Caki2 (cell line): Measurements from ENCODE around the gene SPSB4. TPM values are rescaled to one million over a fixed set of nuclear protein-coding genes. Genes with fewer than 3 reads are reported as not detected.

Source experiments
- DNase-seq: peaks from one replicate; pipeline ENCODE4 v3.0.0-alpha.2; 2015; ENCODE audit warnings: low read depth
- in situ Hi-C: cut with HindIII; loops from 2 replicates; pipeline ENCODE4 v1.10.0; 2016; ENCODE audit warnings: low sequenced_read_pairs, low pct_unique_long_range_greater_than_20kb, mixed read lengths
- total RNA-seq: library from RNA; depleted of rRNA; stranded (reverse); fragments of >200 nt; shearing (Covaris generic); gene quantifications from 2 replicates; pipeline ENCODE4 v1.2.3, GENCODE V29; 2014; ENCODE audit warnings: low replicate concordance; rRNA removed

Gene SPSB4
- total RNA-seq, 1 experiment from 2014 or later: 0.37 TPM

DNA sequence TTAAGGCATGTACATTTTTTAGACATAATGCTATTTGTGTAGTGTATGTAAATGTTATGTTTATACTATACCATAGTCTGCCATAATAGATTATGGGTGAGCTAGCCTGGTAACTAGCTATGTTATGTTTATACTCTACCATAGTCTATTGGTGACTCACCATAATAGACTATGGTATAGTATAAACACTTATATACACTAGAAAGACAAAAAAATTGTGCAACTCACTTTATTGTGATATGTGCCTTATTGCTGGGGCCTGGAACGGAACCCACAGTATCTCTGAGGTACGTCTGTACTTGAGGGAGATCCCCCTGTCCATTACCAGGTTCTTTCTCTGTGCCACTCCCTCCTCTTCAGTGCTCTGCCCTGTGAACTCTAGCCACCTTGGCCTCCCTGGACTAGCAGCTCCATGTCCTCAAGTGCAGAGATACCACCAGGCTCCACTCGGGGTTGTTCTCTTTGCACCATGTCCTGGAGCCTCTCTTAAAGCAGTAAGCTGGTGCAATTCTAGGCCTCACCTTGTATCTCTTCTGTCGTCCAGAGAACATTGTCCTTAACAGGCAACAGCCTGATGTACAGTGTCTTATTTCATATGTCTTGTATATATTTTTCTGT, 119.6 kb downstream of the SPSB4 start:
- DNase-seq: no peak
- in situ Hi-C loops: no loop called here

DNA sequence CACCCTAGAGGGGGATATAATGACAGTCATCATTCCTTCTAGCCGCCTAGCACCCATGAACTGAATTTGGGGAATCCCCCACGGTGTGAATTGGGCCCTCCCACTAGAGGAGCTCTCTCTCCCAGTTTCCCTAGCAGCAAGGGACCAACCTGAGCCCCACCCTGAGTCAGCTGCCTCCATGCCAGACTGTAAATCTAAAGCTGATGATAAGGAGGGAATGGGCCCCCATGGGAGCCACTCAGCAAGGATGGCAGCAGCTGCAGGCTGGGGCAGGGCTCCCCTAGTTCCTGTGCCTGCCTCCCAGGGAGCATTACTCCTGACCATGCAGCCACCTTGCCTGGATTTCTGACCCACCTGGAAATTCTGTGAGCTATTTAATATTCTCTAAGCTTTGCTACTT, 123.5 kb downstream of the SPSB4 start:
- DNase-seq: no peak
- in situ Hi-C loops: no loop called here

DNA sequence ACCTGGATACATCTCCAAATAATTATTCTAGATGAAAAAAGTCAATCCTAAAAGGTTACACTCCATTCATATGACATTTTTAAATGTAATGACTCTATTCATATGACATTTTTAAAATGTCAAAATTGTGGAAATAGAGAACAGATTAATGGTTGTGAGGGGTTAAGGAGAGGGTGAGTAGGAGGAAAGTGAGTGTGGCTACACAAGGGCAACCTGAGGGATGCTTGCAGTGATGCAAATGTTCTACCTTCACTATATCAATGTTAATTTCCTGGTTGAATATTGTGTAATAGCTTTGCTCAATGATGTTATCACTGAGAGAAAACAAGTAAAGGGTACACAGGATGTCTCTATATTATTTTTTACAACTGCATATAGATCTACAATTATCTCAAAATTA, 125.6 kb downstream of the SPSB4 start:
- no peak for DNase-seq
- in situ Hi-C loops: no loop called here

DNA sequence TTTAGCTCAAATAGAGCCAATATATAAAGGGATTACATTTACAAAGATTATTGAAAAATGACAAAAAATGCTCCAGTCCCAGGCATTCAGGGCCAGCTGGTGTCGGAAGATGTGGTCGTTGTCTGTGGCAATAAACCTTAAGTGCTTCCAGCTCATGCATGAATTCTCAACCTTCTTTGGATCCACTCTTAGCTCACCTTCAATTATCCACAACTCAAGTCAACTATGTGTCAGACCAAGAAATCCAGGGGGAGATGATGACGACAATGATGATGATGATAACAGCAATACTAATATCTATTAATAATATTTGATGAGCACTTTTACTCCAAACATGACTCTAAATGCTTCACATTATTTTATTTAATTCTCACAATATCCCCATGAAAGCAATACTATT, 126.9 kb downstream of the SPSB4 start:
- in situ Hi-C loops: no loop called here
- DNase-seq: no peak

DNA sequence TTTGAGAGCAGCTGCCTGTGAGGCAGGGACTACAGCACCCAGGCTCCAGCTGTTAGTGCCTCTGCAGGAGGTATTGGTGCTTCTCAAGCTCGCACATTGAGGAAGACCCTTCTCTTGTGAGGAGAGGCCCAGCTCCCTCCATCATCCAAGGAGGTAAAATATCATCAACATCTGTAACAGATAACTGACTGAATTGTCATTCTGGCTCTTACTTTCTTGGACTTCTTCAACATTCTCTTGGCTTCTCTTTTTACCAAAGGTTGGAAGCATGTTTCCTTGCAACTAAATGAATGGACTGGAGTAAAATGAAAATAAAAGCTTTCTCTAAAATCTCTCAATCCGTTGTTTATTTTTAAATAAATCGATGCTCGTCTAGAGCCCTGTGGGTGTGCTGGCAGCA, 127.4 kb downstream of the SPSB4 start:
- DNase-seq: no peak
- in situ Hi-C loops: no loop called here

DNA sequence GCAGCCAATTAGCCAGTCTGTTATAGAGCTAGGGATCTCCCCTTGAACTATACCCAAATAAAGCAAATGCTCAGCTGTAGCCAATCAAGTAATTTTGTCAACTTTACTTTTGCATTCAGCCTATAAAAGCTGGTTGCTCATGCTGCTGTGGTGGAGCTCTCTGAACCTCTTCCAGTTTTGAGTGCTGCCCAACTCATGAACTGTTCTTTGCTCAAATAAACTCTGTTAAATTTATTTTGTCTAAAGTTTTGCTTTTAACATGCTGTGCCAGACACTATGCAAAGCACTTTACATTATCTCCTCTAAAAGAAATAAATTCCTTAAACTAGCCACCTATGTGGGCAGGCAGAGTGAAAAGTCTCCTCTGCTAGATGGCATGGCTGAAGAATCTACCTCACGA, 128.8 kb downstream of the SPSB4 start:
- no peak for DNase-seq
- in situ Hi-C loops: no loop called here

DNA sequence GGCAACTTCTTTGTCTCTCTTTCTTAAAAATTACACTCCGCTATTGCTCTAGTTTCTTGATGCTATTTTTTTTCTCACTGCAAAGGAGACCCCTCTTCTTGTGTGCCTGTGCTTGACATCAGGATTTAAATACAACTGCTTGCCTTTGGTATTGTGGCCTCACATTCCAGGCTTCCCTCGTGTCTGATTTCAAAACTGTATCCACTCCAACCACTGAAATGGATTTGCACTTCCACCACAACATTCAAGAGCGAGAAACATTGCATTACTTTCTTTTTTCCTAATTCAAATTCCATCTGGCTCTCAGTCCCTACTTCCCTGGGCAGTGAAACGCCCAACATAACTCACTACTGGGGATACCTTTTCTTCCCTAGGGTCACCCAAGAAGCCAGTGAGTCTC, 130.0 kb downstream of the SPSB4 start:
- in situ Hi-C loops: no loop called here
- DNase-seq: no peak

DNA sequence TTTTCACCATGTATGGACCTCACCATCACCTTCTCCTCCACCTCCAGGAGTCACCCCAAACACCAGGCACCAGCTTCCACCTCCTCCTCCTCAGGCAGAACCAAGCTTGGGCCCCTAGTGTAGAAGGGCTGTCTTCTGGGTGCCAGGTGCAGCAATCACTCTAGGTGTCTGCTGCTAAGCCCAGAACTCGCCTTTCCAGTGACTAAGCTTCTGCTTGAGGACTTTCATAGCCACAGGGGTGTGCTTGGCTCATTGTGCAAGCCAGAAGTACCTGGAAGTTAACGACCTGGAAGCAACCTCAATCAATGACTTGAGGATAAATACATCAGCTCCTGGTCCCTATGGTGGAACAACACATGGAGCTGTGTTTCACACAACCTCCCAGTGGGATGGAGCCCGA, 130.7 kb downstream of the SPSB4 start:
- in situ Hi-C loops: no loop called here
- DNase-seq: no peak

DNA sequence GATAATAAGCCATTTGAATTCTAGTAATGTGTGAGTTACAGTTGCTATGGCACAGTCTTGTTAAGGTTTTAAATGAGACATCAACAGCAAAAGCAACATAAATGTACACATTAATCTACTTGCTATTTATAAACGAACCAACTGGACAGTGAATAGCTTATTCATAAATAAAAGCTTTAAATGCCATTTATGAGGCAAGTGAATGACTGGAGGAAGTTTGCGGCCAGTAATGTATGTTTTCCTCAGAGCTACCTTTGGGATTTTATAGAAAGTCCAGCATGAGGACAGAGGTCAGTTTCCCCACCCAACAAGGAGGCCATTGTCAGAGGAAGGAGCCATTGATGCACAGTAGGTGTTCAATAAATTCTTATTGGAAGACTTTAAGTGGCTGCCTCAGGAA, 132.5 kb downstream of the SPSB4 start:
- no peak for DNase-seq
- in situ Hi-C loops: no loop called here

DNA sequence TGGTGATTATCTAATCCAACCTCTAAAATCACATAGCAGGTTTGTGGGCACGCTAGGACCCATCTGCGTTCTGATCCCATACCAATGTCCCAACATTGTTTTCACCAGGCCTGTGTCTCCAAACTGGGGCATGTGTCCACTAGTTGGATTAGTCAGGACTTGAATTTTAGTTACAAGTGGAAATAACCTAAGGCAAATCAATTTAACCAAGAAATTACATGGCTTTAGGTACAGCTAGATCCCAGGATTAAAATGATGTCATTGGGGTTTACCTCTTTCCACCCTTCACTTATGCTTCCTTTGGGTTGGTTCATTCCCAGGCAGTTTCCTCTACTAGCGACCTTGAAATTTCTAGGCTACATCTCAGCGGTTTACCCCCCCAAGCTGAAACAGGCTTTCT, 133.3 kb downstream of the SPSB4 start:
- in situ Hi-C loops: no loop called here
- no peak for DNase-seq

DNA sequence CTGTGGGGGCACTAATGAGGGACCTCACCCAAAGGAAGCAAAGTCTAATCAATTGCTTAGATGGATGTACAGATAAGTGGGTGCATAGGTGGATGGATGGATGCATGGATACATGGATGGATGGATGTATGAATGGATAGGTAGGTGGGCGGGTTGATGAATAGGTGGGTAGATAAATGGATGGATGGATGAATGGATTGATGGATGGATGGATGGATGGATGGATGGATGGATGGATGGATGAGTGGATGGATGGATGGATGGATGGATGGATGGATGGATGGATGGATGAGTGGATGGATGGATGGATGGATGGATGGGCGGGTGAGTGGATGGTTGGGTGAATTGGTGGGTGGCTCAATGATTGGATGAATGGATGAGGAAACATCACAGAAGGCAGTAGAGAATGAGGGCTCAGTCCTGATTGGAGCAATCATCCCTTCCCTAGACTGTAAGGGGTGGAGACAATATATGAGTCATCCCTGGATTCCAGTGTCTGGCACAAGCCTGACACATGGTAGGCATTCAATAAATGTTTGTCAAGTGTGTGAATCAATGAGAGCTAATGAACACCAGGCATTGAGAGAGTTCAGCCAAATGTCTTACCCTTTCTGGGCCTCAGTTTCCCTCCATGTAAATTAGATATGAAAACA, 140.1 kb downstream of the SPSB4 start:
- in situ Hi-C loops: no loop called here

DNA sequence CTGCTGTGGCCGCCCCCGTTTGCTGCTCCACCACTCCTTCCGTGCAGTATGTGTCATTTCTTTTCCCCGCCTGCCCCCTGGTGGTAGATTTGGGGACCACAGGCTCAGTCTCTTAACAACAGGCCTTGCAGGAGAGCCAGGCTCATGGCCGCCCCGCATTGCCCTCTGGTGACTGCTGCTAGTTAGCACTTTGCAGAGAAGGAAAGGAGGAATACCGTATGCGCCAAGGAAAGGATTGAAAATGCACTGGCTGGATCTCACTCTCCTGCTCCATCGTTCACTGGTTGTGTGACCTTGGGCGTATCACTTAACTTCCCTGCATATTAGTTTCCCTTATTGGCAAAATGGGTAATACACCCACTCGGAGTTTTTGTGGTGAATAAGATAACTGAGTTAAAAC, 141.2 kb downstream of the SPSB4 start:
- peak; percentile 89 for DNase-seq
- in situ Hi-C loops: no loop called here

More for the DNA sequence above, 140.1 kb downstream of the SPSB4 start:
- DNase-seq: peak; percentile 12

DNA sequence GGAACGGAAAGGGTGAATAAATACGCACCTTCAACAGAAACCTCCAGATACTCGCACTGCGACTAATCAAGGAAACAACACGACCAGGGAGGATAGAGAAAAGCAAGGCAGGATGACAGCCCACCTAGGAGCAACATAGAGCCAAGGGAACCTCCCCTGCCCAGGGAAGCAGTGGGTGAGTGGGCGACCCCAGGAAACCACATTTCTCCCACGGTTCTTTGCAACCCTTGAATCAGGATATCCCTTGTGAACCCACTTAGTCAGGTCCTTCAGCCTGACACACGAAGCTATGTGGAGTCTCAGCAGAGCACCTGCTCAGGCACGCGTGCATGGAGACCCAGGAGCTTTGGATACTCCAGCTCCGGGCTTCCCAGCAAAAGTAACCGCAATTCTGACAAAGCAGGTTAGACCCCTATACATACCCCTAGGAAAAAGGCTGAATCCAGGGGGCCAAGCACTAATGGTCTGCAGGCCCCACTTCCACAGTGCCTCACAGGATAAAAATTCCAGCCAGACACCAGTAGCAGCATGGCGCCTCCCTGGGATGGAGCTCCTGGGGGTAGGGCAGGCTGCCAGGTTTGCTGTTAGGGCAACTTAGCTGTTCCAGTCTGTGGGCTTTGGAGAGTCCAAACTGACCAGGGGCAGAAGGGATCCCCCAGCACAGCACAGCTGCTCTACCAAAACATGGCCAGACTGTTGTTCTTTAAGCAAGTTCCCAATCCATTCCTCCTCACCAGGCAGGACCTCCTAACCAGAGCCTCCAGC, 142.1 kb downstream of the SPSB4 start:
- DNase-seq: no peak
- in situ Hi-C loops: no loop called here

Other genes starting within 250 kb of the SPSB4 start
- 38.1 and 39.1 TPM in 2 replicates for gene SLC25A36, start 109.5 kb upstream of the SPSB4 start, total RNA-seq
- 4.1 and 4.5 TPM in 2 replicates for gene PXYLP1, start 180.5 kb downstream of the SPSB4 start, total RNA-seq